Activated CD4-positive, alpha-beta T cell treated with anti-CD3 and anti-CD28 coated beads, Interleukin-2, amount 50 U/mL, for 1 hour (primary cell): ENCODE measurements around the gene MRTFA.

Experiments
- DNase-seq: peaks from one replicate; pipeline ENCODE4 v3.0.0-alpha.2; 2020

Gene MRTFA

GRCh38 chr22:40420341-40421081 lies 216.0 kb downstream of the MRTFA start:
- DNase-seq, result no peak

DNA sequence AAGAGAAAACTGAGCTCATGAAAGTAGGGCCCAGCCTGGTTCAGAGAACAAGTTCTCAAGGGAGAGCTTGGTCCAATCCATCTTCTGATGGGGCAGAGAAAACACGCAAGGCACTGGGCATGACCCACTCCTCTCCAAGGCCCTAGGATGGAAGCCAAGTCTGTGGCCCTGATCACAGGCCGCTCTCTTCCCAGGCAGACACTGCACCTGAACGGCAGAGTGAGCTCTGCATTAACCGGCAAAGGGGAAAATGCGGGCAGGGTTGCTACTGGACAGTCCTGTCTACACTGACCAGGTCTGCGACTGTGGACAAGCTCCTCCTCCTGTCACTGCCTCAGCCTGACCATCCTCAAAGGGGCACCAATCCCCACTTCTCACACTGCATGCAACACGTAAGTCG lies 216.8 kb downstream of the MRTFA start:
- DNase-seq, result no peak

GRCh38 chr22:40418366-40419201 lies 217.9 kb downstream of the MRTFA start:
- no peak for DNase-seq

- no peak for DNase-seq
These were observed 218.6 kb downstream of the MRTFA start for GRCh38 chr22:40417881-40418280.

DNA sequence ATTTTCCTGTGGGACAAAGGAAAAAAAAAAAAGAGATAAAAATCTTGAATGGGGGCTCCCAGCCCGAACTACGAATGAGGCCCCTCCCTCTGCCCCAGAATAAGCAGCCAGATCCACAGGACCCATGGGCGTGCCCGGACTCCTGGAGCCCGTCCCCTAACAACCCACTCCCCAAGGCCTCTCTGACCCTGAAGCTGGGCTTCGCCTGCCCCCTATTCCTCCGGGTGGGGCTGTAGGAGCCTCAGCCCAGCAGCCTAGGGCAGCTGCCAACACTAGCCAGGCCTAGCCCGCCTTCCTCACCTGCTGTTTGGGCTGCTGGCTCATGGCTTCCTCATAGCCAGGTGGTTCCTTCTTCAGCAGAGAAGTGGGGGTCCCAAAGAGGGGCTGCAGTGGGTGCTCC lies 219.5 kb downstream of the MRTFA start:
- no peak for DNase-seq

DNA sequence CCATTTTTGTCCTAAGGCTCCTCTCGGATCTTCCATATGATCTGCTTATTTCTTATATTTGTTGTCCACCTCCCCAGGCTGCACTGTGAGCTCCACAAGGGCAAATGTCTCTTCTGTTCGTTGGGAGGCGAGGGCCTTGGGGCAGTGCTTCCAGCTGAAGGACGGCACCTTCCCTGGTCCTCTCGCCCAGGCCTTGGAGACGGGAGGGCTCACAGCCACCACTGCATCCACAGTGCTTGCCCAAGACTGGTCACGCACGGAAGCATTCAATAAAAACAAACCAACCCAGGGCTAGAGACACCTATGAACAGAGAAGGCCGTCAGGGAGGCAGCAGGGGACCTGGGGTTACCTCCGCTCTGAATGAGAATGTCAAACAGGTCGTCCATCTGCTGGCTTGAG lies 219.9 kb downstream of the MRTFA start:
- no peak for DNase-seq

DNA sequence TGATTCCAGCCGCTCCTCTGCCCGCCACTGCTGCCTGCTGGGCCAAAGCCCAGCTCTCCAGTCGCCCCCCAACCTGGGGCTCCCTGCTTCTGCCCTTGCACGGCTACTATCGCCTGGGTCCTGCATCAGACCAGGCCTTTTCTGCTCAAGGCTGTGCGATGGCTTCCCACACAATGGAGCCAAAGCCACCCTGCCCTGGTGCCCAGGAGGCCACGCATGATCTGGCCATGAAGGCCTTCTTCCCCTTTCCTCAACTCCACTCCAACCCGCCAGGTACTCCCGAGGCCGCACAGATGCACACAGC lies 220.3 kb downstream of the MRTFA start:
- no peak for DNase-seq

- DNase-seq, result no peak
These were observed 220.8 kb downstream of the MRTFA start for GRCh38 chr22:40415531-40416266.

DNA sequence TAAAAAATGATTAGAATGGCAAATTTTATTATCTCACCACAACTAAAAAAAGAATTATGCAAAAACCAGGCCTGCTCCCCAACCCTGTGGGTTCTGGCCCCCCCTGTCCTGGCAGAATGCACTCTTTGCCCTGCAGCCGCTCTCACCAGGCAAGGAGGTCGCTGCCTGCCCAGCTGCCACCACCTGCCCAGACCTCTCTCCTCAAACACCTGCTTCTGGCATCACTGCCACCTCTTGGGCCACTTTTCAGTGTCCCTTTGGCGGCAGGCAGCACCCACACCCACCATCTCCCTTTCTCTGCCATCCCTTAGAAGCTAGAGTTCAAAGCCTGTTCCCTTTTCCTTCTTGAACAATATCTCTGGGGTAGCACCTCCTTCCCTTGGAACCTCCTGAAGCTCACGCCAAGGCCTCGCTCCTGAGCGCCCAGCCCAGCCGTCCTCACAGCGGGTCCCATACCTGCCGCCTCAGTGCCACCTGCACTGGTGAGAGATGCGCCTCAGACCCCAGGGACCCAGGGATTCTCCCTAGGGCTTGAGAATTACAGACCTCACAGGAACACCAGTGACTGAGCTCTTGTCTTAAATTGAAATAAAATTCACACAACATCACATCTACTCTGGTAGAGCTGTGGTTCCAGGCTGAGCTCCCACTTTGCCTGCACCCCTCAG lies 221.5 kb downstream of the MRTFA start:
- DNase-seq, result no peak

- DNase-seq, result no peak
These were observed 222.2 kb downstream of the MRTFA start for GRCh38 chr22:40414311-40414710.

- no peak for DNase-seq
These were observed 222.6 kb downstream of the MRTFA start for GRCh38 chr22:40413873-40414272.

DNA sequence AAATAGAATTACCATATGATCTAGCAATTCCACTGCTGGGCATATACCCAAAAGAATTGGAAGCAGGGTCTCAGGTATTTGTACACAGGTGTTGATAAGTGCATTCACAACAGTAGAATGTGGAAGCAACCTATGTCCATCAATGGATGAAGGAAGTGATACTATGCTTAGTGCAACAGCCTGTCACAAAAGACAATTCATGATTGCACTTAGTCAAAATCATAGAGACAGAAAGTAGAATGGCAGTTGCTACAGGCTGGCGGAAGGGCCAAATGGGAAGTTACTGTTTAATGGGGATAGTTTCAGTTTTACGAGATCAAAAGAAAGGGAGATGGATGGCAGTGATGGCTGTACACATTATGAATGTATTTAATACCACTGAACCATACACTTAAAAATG lies 224.1 kb downstream of the MRTFA start:
- DNase-seq, result no peak

GRCh38 chr22:40411506-40411861 lies 225.0 kb downstream of the MRTFA start:
- no peak for DNase-seq

DNA sequence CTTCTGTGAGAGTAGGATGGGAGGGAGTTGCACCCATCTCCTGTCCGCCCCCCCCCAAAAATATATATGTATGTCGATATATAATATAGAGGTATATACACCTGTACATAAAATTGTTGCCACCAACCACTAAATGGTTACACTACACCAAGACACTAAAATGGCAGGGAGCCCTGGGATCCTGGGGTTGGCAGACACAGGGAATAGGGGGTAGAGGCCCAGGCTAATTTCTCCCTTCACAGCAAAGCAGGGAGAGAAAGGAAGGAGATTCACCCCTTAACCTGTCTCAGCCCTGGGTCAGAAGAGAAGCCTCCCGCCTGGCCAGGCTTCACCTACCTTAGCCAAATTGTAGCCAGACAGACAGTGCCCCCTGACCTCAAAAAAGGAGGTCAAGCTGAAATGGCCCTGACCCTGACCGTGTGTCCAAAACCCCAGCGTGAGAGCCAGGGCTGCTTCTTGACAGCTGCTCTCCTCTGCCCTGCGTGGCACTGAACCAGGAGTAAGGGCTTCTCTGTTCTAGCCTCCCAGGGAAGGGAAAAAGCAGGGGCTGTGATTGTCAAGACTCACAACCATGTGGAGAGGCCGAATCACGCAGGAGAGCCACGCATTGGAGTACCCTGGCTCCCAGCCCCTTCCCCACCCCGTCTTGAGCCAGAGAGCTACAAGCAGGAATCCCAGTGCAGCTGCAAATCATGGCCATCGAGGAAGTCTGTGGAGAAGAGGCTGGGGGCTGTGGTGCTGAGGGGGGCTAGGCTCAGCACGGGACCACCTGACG lies 225.6 kb downstream of the MRTFA start:
- DNase-seq, result no peak

DNA sequence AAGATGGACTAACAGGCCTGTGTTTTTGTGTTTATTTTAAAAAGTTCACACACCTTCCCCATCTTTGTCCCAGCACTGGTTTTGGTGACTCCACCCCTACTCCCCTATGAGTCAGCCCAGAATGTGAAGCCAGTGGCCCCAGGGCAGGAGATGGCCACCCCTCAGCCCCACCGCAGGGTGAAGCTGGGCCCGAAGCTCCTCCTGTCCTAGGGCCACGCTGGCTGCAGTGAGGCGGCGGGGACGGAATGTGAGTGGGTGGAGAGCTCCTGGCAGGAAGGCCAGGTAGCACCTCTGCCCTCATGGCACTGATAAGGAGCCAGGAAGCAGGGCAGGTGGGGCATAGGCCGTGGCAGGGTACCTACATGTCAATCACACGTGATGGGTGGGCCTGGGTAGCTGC lies 226.2 kb downstream of the MRTFA start:
- no peak for DNase-seq

DNA sequence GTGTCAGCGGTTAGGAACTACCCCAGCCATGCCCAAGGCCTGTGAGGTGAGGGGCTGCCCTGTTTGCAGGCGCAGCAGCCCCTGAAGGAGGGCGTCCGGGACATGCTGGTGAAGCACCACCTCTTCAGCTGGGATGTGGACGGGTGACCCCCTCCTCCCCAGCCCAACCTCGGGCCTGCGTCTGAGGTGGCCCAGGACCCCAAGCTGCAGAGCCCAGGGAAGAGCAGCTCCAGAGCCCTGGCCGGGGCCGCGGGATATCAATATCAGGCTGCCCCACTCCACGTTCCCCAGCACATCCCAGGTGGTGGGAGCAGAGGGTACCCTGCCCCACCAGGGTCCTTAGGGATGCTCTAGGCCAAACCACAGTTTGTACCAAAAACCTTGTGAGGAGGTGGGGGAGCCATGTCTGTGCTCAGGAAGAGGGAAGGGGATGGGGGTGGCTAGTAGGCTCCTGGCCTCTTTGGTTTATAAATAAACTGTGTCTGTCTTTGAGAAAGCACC lies 226.9 kb downstream of the MRTFA start:
- DNase-seq, result no peak

DNA sequence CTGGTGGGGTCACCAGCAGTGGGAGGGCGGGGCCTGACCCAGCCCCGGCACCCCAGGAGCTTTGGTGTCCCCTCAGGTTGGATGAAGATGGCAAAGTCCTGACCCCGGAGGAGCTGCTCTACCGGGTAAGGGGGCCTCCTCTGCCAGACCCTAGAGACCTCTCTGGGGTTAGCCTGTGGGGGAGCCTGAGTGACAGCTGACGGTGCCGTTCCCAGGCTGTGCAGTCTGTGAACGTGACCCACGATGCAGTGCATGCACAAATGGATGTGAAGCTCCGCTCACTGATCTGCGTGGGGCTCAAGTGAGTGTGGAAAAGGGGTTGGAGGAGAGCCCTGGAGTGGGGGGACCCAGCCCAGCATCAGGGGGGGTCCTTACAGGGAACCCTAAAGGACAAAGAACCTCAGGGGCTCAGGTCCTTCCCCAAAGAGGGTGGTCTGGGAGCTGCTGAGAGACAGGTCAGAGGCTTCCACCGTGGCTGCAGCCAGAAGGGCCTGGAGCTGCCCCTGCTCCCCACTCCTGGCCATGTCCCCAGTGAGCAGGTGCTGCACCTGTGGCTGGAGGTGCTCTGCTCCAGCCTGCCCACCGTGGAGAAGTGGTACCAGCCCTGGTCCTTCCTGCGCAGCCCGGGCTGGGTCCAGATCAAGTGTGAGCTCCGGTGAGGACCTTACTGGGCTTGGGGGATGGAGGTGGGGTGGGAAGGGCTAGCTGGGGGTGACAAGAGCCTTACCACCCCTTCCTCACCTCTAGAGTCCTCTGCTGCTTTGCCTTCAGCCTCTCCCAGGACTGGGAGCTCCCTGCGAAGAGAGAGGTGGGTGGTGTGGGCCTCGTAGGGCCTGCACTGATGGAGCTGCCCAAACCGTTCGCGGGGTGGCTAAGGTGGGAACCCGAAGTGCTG lies 227.6 kb downstream of the MRTFA start:
- DNase-seq, result no peak

DNA sequence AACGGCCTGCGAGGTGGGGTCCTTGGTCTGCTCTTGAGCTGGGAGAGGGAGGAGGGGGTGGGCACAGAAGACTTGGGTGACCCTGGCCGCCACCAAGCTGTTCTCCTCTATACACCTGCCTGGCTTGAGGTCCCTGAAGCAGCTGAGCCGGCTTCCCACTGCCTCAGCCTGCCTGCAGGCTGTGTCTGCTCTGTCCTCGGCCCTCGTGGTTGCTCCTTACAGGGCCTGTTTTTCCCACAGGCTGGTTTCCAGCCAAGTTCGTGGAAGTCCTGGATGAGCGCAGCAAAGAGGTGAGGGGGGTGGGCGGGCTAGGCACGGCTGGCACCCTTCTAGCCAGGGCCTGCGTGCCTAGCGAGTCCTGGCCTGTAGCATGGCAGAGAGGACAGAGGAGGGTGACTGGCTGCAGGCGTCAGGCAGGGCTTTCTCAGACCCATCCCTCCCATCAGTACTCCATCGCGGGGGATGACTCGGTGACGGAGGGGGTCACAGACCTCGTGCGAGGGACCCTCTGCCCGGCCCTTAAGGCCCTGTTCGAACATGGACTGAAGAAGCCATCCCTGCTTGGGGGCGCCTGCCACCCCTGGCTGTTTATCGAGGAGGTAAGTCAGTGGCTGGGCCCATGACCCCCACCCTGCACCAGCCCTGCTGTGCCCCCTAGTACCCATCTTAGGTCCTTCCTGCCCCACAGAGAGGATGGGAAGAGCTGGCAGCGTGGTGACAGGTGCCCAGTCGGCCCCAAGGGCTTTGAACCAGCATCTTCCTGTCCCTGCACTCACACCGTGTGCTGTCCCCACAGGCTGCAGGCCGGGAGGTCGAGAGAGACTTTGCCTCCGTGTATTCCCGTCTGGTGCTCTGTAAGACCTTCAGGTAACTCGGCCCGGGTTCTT lies 228.4 kb downstream of the MRTFA start:
- no peak for DNase-seq

- DNase-seq, result no peak
These were observed 229.3 kb downstream of the MRTFA start for GRCh38 chr22:40407021-40407761.
